CD4-positive, alpha-beta T cell treated with Interleukin-4 for 4 hours (primary cell): ENCODE results near the gene LPO.

Experiments used
- DNase-seq: peaks from one replicate; pipeline ENCODE4 v3.0.0-alpha.2; 2020

LPO gene

DNA sequence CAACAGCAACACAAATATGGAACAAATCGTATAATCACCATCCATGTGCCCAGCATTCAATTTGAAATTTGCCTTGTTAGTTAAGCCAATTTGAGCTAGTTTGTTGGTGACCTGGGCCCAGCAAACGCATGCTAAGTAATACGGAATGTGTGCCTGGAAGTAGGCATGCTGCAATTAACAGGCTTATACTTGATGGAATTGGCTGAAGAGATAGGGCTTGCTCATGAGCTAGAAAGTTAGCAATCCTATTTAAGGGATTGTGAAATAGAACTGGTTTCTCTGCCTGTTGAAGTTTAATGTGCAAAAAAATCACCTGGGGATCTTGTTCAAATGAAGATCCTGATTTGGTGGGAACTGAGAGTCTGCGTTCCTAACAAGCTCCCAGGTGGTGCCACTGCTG, 8.5 kb upstream of the LPO start:
- DNase-seq, result no peak

DNA sequence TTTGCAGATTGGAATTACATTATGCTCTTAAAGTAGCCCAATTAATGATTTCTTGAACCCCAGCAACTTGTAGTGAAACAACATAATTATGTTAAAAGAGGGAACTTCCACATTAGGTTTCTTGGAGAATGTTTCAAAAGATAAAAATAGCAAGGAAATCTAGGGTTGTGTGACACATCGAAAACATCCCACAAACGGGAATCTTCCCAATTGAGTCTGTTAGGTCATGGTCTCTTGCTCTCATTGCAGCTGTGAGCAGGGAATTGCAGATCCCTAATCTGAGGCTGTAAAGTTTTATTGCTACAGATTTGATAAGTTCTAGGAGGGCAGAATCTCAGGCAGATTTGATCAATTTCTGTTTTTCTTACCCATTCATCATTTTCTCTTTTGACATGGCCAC, 6.7 kb upstream of the LPO start:
- no peak for DNase-seq

DNA sequence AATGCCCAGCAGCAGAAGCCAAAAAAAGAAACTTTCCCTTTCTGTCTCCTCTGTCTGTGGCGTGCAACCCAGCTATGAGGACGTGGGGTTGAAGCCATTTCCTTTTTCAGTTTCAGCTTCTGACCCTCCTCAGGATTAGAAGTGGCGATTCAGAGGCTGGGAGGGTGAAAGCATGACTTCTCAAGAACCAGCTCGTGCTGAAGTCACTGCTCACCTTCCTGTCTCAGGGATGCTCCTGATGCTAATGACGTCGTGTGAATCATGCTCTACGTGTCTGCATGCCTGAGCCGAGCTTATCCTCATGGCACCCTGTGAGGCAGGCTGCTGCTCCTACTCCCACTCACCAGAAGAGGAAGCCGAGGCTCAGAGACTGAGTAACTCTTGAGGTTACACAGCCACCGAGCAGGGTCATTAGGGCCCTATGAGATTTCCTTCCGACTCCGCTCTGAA, 5.7 kb upstream of the LPO start:
- DNase-seq, result peak; percentile 17

DNA sequence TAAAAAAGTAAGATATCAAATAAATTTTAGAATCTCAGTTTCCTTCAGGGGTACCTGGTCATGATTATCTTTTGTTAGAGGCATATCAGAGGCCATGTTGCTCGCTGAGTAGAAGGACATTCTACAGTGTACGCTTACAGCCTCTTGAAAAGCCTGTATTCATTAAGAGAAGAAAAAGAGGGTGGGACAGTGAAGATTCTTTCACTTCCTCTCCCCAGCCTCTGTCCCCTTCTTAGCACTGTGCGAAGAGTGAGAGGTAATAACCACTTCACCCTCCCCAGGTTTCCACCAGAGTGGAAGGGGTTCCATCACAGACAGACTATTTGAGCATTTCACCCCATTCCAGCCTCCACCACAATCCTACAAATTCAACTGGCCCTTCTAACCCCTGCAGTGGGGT, 4.8 kb upstream of the LPO start:
- no peak for DNase-seq

DNA sequence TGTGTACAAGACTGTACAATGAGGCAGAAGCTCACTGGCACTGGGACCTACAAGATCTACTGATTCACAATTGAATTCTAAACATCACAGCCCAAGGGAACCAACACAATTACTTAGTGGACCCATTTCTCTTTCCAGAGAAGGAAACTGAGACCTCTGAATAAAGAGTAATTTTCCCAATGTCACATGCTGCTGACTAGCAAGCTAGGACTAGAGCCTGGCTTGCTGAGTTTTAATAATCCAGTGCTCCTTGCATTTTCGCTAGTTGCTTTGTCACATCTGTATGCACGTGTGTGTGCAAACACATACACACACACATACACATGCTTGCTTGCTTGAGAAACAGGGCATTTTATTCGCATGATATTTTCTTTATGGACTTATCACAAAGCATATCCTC, 3.9 kb upstream of the LPO start:
- DNase-seq, result no peak

DNA sequence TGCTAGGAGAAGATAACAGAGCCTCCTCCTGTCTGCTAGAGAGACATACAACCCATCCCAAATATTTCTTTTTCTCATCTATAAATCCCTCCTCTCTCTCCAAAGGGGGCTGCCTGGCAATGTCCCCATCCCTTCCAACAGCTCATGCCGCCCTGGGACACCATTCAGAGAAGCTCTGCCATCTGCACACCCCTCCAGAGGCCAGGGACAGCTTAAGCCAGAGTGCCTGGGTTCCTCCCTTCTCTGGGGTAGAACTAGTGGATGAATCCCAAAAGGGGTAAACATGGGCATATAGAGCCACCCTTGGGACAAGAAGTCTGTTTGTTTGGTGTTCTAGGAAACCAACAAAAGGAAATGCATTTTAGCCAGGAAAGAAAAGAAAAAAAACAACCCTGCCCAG, 2.6 kb upstream of the LPO start:
- DNase-seq, result no peak

DNA sequence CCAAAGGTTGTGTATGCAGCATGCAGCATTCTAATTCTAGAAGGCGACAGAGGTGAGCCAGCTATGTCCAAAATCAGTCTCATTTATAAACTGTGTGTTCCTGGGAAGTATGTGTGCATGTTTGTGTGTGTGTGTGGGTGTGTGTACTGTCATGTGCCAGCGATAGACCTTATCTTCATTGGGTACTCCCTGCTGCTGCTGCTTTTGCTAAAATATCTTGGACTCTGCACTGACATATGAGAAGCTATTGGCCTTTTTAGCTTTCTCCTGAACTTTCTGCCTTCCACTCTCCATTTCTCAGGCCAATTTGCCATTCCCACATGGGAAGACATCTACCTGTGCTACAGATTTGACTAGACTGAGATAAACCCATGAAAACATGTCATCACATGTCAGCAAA, 2.0 kb upstream of the LPO start:
- no peak for DNase-seq

DNA sequence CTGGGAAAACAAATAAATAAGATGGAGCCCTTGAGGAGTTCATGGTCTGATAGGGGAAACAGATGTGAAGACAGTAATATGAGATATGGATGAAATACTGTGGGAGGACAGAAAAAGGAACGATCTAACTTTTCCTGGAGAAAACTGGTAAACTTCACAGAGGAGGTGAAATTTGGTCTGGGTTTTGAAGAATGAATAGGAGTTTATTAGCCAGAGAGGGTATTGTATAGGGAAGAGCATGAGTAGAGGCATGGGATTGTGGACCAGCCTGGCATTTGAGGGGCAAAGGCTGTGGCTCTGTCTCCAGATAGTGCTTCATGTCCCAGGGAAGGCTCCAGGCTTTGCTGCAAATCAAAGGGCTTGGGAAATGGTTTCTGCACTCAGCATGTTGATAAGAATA, 1.6 kb downstream of the LPO start:
- no peak for DNase-seq

DNA sequence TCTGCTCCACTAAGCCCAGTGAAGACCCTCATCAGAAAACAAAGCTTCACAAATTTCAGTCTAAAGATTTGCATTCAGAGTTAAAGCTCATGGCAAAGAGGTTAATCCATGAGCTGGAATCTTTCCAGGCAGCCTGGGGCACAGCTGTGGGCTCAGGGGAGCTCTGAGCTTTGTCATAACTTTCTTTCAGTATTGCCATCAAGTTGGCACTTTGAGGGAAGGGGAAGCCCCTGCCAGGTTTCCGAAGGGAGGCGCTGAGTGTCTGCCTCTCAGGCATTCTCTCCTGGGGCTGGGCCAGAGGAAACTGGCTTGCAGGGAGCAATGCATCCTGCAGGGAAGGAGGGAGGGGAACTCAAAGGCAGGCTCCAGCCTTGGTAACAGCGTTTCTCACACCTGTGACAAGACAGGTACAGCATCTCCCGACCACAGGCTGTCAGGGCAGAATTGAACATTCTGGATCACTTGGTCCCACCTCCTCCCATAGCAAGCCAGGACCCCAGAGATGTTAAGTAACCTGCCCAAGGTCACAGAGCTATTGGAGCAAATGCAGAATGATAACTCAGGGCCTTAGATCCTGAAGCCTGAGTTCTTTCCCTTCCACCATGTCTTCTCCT, 3.9 kb downstream of the LPO start:
- no peak for DNase-seq

DNA sequence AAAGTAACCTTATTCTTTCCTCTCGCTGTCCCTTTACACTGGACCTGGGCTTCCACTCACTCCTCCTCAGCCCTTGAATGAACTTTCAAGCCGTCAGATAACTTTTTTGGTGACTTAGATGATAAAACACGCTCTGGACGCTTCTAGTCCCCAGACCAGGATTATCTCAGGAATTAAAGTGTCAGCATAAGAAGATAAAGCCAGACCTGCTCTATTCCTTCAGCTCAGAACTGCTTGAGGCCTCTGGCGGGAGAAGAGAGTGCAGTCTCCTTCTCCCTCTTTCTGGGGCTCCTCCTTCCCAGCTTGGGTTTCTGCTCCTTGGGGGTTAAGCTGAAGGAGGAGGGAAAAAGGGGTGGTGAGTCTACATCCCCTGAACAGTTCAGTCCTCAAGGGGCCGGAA, 6.6 kb downstream of the LPO start:
- DNase-seq, result no peak

DNA sequence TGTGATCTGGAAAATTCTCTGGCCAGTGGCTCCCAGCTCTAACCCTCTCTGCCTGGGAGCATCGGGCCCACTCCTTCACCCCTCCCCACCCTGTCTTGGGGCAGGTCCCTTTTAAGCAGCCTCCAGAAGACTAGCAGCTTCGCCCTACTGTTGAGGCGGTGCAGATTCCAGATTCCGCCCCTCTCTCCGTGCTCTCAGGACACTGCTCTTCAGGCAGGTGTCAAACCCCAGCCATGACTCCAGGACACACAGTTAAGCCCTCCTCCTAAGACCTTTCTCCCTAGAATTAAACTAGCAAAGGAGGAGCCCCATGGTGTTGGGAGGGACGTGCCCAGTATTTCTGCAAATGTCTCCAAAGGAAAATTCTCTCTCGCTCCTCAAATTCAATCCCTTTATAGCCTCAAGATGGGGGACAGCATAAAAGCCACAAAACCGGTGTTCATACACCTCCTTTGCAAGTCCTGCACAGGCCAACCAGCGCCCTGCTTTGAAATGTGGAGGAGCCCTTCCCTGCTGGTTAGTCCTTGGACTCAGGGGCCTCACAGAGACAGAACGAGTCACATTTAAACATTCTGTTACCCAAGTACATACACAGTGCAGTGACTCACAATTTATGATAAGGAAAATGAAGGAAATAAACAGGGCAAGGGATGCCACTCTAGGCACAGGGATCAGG, 7.2 kb downstream of the LPO start:
- DNase-seq, result no peak

DNA sequence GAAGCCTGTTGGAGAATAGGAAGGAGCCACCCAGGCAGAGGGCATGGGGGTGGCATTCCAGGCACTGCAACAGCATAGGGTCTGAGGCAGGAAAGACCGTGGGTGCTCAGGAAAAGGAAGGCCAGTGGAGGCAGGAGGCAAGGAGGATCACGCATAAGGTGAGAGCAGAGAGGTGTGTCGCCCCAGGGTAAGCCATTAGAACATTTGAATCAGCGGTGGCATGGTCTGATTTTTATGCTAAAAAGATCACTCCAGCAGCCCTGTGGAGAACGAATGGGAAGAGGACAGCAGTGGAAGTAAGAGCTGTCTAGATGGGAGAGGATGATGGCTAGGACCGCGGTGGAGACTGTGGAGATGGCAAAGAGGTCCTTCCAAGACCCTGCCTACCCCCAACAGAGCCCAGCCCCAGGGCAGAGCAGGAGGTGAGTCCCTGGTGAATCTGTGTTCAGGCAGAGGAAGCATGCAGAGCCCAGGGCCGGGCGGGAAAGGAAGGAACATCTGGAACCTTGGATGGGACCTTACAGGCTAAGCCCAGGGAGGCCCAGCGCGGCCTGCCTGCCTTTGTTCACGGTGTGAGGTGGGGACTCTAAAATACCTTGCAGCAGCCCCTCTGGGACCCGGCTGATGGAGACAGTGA, 7.8 kb downstream of the LPO start:
- no peak for DNase-seq

DNA sequence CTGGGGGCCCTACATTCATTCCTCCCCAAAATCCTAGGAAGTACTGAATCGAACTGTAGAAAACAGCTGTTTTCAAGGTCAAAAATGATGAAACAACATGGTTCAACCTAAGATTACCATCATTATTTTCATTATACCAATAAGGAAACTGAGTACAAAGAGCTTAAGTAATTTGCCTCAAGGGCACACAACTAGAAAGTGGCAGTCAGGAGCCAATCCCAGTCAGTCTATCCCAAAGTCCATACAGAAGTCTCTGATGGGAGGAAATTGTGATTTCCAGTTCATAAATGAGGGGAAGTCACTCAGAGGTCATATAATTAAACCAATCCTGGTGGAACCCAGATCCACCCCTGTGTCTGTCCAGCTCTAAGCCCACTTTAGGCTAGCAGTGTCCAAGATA, 8.4 kb downstream of the LPO start:
- DNase-seq, result no peak

DNA sequence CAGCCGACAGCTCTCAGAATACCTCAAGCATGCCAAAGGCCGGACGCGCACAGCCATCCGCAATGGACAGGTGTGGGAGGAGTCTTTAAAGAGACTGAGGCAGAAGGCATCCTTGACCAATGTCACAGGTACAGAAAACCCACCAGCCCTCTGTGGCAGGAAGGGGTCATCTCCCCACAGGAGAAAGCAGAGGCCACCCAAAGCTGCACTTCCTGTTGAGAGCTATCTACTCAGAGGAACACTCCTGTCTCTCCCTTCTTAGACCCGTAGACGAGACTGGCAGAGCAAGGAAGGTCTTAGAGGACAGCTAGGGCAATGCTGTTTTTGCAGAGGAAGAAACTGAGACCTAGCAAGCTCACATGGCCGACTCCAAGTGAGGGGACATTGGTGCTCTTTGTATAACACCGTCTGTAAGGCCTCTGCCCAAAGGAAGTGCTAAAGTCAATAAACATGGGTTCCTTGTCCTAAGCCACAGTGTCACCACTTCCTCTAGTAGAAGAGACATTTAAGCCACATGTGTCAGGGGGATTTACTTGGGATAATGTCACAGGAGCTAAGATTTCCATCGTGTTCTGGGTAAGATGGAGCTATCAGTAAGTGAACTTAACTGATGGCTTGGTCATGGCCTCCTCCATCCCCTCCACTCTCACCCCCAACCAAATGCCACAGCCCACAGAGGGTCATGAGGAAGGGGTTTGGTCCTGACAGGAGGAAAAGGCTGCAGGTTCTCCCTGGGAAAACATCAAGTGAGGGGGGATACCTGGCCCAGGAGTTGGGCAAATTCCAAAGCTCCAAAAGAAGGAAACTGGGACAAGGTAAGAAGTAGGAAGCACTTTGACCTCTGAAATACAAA, 9.4 kb downstream of the LPO start:
- DNase-seq, result no peak

DNA sequence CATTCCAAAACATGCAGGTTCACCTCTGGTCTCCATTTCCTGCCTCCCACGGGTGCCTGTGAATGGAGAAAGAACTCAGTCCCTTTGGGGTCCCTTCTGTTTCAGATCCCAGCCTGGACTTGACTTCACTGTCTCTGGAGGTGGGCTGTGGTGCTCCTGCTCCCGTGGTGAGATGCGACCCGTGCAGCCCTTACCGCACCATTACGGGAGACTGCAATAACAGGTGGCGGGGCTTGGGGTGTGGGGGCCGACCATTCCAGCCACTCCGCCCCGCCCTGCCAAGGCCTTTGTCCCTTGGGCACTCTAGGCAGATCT, 10.5 kb downstream of the LPO start:
- no peak for DNase-seq

DNA sequence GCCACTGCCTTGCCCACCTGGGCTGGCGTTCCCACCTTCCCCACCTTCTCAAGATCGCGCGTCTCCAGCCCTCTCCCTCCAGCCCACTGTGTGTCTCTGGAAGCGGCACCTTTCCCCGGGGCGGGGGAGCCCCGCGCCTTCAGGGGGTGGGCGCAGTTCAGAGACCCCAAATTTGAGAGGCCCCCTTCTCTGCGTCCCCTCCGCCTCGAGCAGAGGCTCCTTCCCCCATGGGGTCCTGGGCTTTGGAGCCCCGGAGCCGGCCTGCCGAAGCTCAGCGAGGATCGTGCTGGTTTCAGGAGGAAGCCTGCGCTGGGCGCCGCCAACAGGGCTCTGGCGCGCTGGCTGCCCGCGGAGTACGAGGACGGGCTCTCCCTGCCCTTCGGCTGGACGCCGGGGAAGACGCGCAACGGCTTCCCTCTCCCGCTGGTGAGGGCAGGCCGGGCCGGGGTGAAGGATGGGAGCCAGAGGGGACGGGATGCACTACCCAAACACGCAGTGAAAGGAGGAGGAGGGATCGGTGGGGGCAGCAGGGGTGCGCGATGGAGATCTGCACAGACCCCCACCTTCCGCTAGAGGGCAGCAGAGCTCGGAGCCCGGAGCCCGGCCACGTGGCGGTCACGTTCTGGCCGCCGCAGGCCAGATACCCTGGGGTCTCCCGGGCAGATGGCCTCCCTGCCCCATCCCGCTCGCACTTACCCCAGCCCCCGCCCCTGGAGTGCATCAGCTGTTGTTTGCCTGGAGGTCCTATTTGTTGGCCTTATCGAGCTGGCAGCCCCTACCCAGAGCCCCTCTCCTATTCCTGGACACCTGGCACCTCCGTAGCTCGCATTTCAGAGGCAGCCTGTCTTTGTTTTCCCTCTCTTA, 11.1 kb downstream of the LPO start:
- peak; percentile 56 for DNase-seq

DNA sequence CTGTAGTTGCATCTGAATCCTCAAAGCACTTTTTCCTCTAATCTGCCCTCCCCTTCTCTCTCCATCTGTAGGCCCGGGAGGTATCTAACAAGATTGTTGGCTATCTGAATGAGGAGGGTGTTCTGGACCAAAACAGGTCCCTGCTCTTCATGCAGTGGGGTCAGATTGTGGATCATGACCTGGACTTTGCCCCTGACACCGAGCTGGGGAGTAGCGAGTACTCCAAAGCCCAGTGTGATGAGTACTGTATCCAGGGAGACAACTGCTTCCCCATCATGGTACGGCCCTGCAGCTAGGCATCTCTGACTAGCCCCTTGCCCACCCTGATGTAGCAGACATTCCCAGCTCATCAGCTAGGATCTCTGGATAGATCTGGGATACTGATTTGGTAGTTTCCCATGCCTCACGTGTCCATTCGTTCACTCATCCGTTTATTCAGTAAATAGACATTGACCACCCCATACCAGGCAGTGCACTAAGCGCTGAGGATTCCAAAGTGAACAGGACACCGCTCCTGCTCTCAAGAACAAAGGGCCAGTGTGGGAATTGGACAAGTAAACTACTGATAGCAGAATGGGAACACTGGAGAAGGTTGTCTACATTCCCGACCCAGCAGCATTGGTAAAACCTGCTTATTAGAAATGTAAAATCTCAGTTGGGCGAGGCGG, 12.1 kb downstream of the LPO start:
- no peak for DNase-seq

DNA sequence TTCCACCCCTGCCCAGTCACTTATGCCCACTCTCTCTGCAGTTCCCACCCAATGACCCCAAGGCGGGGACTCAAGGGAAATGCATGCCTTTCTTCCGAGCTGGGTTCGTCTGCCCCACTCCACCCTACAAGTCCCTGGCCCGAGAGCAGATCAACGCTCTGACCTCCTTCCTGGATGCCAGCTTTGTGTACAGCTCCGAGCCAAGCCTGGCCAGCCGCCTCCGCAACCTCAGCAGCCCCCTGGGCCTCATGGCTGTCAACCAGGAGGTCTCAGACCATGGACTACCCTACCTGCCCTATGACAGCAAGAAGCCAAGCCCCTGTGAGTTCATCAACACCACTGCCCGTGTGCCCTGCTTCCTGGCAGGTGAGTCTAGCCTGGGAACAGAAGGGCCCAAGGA, 13.8 kb downstream of the LPO start:
- no peak for DNase-seq

DNA sequence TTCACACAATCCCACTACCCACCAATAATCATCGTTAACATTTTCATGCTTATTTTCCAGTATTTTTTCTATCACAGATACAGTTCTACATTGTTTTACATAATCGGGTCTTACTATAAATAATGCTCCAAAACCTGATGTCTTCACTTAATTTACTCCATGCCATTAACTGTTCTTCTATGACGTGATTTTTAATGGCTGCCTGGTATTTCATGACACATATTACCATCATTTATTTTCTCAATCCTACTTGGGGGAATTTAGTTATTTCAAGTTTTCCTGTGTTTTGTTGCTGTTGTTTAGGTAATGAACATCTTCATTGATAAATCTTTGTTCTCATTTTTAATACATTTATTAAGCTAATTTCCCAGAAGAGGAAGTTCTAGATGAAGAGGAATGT, 14.7 kb downstream of the LPO start:
- no peak for DNase-seq

DNA sequence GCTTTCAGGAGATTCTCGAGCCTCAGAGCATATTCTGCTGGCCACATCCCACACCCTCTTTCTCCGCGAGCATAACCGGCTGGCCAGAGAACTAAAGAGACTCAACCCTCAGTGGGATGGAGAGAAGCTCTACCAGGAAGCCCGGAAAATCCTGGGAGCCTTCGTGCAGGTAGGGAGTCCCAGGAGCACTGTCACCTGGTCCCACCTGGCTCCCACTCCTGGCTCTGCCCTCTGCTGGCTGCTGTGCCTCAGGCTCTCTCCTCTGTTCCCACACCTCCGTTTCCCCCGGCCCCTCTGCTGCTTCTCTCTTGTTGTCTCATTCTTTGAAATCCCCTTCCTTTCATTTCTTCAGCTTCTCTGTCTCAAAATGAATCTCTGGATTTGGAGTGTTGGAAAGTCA, 16.4 kb downstream of the LPO start:
- DNase-seq, result no peak

DNA sequence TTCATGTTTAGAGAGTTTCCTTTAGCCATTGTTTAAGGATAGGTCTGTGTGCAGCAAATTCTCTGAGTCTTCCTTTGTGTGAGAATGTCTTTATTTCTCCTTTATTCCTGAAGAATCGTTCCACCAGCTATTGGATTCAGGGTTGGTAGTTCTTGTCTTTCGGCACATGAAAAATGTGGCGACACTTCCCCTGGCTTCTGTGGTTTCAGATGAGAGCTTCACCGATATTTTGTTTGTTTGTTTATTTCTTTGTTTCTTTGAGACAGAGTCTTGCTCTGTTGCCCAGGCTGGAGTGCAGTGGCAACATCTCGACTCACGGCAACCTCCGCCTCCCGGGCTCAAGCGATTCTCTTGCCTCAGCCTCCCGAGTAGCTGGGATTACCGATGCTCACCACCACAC, 23.8 kb downstream of the LPO start:
- DNase-seq, result no peak

DNA sequence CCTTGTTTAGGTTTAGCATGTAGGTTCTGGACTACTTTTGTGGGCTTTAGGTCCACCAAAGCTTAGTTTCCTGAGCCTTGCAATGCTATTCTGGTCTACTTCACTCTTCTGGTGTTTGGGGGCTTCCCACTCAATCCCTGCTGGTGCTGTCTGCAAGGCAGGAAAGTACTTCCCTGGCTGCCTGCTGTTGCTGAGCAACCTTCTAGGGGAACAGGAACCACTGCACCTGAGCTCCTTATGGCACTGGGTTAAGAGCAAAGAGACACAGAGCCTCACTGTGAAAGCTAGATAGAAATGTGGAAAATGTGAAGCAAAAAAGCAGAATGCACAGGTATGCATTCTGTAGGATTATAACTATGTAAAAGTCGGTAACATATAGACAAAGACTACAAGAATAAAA, 25.4 kb downstream of the LPO start:
- no peak for DNase-seq
